ENCODE results near the gene HYAL2.
"Not testable (repeated sequence)": the region's sequence is repeated elsewhere in the genome, so short reads cannot be mapped to it uniquely, and the experiment has no call there.

HYAL2 gene

GRCh38 chr3:50327943-50328691, 5.6 kb upstream of the HYAL2 start, which contains the start of gene TUSC2:
TUSC2 (minus strand) TSS chr3:50328223; CDS start chr3:50328099, 124 bp downstream.
- DNase-seq: peak; percentile 99

DNA sequence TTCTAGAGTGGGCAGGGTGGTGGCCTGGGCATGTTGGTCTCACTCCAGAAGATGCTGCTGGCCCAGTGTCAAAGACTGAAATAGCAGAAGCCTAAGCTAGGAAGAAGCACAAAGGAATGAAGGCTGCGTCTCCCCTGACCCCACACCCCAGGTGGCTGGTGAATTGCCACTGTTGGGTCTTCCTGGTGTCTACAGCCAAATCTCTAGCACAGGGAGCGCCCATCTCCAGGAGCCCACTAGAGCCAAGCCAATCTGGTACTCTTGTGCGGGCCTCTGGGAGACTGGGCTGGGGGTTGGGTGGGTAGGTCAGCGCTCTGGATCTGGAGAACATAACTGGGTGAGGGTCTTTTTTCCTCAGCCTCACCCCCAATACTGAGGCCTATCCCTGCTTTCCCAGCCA, 4.6 kb upstream of the HYAL2 start:
- DNase-seq: no peak

GRCh38 chr3:50326182-50326541, 3.6 kb upstream of the HYAL2 start:
- DNase-seq: no peak

DNA sequence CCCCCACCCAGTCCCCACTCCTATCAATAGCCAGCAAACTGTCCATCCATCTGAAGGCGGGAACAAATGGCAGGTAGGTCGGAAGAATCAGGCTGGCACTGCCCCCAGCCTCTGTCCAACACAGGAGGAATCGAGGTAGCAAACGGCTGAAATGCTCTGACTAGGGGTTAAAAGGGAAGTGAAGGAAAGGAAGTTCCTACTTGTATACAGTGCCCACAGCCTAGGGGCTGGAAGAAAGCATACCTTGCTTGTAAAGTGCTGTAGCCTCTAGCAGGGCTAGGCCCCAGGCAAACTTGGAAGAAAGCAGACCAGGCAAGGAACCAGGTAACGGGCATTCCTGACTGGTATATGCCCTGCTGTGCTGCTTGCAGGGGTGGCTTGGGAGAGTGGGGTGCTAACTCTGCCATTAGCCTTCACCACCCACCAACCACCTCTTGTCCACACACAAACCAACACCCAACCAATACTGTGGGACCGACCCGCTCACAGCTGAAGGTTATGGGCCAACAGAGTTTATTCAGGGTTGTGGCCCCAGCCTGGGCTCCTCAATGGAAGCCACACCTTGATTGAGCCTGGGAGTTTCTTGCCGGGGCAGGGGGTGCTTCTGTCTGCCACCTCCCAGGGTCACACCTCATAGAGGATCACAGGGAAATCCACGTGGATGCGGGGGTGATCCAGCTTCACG, 3.1 kb upstream of the HYAL2 start:
- no peak for DNase-seq

GRCh38 chr3:50325113-50325480, 2.6 kb upstream of the HYAL2 start:
- peak; percentile 58 for DNase-seq

- DNase-seq: peak; percentile 84
Measured at GRCh38 chr3:50324351-50325112, 2.0 kb upstream of the HYAL2 start.

DNA sequence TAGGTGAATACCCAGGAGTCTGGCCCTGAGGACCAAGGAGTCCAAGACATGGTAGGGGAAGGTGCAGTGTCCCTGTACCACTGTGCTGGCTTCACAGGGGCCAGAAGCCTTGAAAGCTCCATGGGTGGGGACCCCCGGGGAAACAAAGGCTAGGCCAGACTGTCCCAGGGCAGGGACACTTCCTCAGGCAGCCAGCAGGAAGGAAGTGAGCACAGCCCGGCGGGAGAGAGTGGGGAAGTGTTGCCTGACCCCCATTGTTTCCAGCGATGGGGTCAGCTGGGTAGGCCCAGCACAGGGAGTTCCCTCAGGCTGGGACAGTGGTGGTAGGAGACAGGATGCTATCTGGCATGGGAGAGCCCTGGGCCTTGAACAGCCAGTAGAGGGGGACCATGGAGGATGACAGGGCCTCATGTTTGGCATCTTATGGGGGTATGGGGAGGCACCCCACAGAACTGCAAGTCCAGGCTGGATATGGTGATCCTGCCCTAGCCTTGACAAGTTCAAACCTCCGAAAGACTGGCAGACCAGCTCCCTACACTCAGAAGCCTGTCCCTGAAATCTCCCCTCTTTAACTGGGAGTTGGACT, 1.2 kb upstream of the HYAL2 start:
- DNase-seq: no peak

GRCh38 chr3:50323092-50323600, 601 bp upstream of the HYAL2 start:
- DNase-seq: no peak

- no peak for DNase-seq
Measured at GRCh38 chr3:50322115-50322385, 495 bp downstream of the HYAL2 start.

DNA sequence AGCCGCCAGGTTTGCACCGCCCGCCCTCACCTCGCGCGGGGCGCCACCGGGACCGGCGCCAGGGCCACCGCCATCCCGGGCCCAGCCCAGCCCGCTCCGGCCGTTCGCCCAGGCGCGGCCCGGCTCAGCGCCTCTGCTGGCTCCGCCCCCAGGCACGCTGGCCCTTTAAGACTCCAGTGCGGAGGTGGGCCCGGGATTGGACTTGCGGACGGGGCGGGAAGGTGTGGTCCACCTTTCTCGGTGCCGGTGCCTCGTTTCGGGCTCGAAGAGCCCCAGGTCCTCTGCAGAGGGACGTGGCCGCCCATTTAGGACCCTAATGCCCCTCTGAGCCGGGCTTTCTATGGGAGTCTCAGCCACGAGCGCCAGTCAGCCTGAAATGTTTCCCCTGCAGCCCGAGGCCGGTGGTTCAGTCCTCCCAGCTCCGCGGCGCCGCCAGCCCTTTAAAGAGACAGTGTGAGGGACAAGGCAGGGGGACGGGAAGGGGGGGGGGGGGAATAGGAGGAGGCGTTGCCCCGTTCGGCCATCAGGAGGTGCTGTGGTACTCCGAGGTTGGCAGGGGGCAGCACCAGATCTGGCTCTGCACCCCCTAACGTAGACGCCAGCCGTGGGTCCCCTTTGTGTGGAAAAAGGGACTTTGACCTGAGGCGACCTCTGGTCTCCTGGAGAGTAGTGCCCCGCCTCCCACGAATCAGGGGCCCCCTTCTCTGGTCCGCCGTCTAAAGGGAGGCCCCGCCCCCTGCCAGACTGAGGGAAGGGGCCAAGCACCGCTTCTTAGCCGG, 1.0 kb downstream of the HYAL2 start:
- peak; percentile 94 for DNase-seq

GRCh38 chr3:50320853-50321335, 1.7 kb downstream of the HYAL2 start:
- DNase-seq: peak; percentile 75

DNA sequence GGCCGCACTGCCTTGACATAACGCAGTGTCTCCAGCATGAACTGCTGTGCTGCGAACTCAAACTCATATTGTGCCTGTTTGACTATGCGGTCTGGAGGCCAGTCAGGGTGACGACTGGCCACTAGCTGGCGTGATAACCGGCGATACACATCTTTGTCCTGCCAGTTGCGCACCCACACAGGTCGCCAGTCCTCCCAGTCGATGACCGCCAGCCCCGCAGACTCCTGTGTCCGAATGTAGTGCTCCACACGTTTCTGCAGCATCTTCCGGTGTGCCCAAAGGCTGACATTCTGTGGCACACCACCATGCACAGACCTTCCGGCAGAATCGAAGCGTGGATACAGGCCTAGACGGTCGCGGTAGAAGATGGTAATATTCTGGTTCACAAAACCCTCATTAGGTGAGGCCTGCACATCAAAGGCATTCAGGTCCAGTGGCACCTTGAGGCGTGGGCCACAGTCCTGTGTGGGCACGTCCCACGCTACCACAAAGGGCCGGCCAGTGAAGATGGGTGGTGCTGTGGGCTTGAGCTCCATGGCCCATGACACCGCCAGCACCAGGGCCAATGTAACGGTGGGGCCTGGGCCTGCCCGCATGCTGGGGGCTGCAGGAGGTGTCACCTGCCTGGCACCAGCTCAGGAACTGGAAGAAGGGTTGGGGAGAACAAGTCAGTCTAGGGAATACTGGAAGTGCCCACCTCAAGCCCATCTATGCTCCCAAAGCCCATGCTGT, 2.5 kb downstream of the HYAL2 start:
- no peak for DNase-seq

- DNase-seq: no peak
Measured at GRCh38 chr3:50319181-50319893, 3.2 kb downstream of the HYAL2 start.

GRCh38 chr3:50318615-50319014, 3.9 kb downstream of the HYAL2 start:
- no peak for DNase-seq

DNA sequence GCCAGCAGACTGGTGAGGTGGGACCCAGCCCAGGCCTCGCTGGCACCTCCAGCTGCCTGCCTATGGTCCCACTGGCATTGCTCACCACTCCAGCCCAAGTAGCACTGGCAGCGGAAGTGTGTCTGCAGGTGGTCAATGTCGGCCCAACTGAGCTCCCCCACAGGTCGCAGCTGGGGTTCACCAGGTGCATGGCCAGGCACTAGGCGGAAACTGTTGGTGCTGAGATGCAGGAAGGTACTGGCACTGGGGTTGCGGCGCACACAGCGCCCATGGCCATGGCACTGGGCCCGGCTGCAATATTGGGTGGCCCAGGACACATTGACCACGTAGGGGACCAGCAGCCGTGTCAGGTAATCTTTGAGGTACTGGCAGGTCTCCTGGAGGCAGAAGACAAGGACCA, 4.4 kb downstream of the HYAL2 start:
- DNase-seq: no peak

DNA sequence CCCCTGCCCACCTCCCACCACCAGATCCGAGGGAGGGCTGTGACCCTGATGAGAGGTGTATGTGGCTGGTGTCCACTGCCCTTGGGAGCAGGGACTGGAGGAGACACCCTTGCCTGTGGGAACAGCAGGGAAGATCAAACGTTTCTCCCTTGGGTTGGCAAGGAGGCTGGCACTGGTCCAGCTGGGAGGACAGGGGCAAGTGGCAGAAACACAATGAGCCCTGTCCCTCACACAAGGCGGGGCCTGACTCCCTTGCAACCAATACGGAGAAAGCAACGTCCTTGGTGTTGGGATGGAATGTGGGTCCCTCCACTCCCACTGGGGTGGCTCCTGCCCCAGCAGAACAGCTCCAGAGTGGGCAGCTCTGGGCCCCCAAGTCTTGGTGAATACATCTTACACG, 5.2 kb downstream of the HYAL2 start:
- no peak for DNase-seq

GRCh38 chr3:50316657-50317242, 5.8 kb downstream of the HYAL2 start:
- DNase-seq: no peak

GRCh38 chr3:50314816-50315215, 7.7 kb downstream of the HYAL2 start:
- no peak for DNase-seq

DNA sequence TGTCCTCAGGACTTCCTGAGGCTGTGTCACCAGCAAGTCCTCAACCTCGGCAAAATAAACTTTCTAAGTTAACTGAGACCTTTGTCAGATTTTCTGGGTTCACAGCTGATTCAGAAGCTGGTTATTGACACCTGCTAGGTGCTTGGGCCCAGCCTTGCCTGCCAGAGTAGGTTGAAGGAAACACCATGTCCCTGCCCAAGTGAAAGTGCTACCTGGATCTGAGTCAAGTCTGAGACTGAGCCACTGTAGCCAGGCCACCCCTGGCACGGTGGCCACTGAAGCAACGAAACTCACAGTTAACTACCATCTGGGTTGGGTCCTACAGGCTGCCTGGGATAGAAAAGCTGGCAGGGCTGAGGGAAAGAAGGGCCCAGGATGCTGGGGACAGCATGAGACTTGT, 8.2 kb downstream of the HYAL2 start:
- DNase-seq: no peak

- not testable (repeated sequence) for DNase-seq
Measured at GRCh38 chr3:50312041-50312440, 10.5 kb downstream of the HYAL2 start.

DNA sequence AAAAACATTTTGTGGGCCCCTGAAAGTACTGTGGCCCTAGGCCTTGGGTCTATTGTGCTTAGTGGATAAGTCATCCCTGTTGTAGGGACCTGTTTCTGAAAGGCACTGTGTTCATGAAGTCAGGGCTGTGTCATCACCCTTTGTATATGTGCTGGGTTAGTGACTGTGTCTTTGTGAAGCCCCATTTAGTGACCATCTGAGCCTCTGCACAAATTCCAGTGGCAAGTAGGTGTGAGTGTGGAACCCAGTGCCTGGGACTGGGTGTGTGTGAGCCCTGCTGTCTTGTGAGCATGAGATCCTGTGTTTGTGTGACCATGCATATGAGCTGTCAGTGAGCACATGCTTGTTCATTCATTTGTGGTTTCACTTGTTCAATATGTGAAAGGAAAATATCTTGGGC, 17.9 kb downstream of the HYAL2 start:
- DNase-seq: no peak
